GM12878 (cell line): ENCODE measurements around the gene RGSL1. TPM values are rescaled to one million over a fixed set of nuclear protein-coding genes. Genes with fewer than 3 reads are reported as not detected.
A peak's percentile ranks its signal among the peaks of the same experiment; 100 is the strongest.

Experiments used
- ATAC-seq: fragments of 200-7000 bp; cut with Tn5 transposase; 3 replicates; pipeline ENCODE4 v1.9.1; 2020; ENCODE audit warnings: mild to moderate bottlenecking, moderate library complexity
- BruUV-seq: library from RNA; stranded (reverse); fragments of 400-500 nt; replicated peaks from 2 replicates; lab custom pipeline; 2021; lab: Mats Ljungman, UMichigan
- CTCF ChIA-PET: fragments of 300-600 bp; sonication (Branson Sonifier 250); formaldehyde crosslinking; extraction: SDS; loops from one replicate; lab custom pipeline; 2021; ENCODE audit warnings: inconsistent platforms; lab: Yijun Ruan, JAX
- POLR2A ChIA-PET: fragments of 350-600 bp; formaldehyde crosslinking; extraction: SDS; loops from one replicate; lab custom pipeline; 2021; ENCODE audit warnings: inconsistent platforms; lab: Charles Lee
- RAD21 ChIA-PET: fragments of 300-600 bp; sonication (Branson Sonifier 250); formaldehyde crosslinking; loops from one replicate; lab custom pipeline; 2023; ENCODE audit warnings: antibody characterized with exemption; ENCODE audit not compliant: unreplicated experiment; lab: Charles Lee
- SMC1A ChIA-PET: fragments of 300-600 bp; sonication (Branson Sonifier 250); formaldehyde crosslinking; loops from one replicate; lab custom pipeline; 2023; ENCODE audit not compliant: unreplicated experiment, uncharacterized antibody; lab: Charles Lee
- DNase-seq: peaks from one replicate; pipeline ENCODE4 v3.0.0-alpha.2; 2011; ENCODE audit warnings: low read depth, low spot score
- FAIRE-seq: peaks from 3 replicates; lab custom pipeline; 2011; peaks lifted over from hg19 to GRCh38; lab: Jason Lieb, UNC
- H2AFZ ChIP-seq: 2 replicates; pipeline ENCODE4 v1.6.0; 2011; ENCODE audit warnings: low read depth, low read length, control low read depth; ENCODE audit not compliant: control insufficient read depth
- H3K27ac ChIP-seq: 2 replicates; pipeline ENCODE4 v1.5.1; 2011; ENCODE audit warnings: control low read depth; ENCODE audit not compliant: control insufficient read depth, insufficient read depth
- H3K27me3 ChIP-seq, 2 experiments: replicated peaks in 1 of 2; 2 replicates each; pipeline versions ENCODE4 v1.6.0 to v1.6.1; 2011; ENCODE audit warnings: low read length in 1 of 2; ENCODE audit not compliant: control insufficient read depth in 2 of 2, insufficient read depth in 2 of 2
- H3K36me3 ChIP-seq, 2 experiments: 2 replicates each; pipeline ENCODE4 v1.5.1; 2011; ENCODE audit warnings: low read length in 1 of 2; ENCODE audit not compliant: control insufficient read depth in 2 of 2, insufficient read depth in 2 of 2
- H3K4me1 ChIP-seq: 2 replicates; pipeline ENCODE4 v1.6.1; 2011; ENCODE audit warnings: mild to moderate bottlenecking, low read length, moderate library complexity, mixed read lengths; ENCODE audit not compliant: control insufficient read depth, insufficient read depth
- H3K4me2 ChIP-seq: 2 replicates; pipeline ENCODE4 v1.6.0; 2011; ENCODE audit warnings: control low read depth; ENCODE audit not compliant: control insufficient read depth, insufficient read depth
- H3K4me3 ChIP-seq: fragments of 200-600 bp; sonication (generic); 2 replicates; pipeline ENCODE4 v1.5.1; 2016
- H3K79me2 ChIP-seq: 2 replicates; pipeline ENCODE4 v1.6.0; 2011; ENCODE audit warnings: low read length; ENCODE audit not compliant: control insufficient read depth, insufficient read depth
- H3K9ac ChIP-seq: 2 replicates; pipeline ENCODE4 v1.8.0; 2011; ENCODE audit warnings: low read length, control low read depth, mixed read lengths; ENCODE audit not compliant: control insufficient read depth, insufficient read depth
- H3K9me3 ChIP-seq: replicated peaks from 3 replicates; pipeline ENCODE4 v1.5.1; 2011; ENCODE audit warnings: mild to moderate bottlenecking, low read length; ENCODE audit not compliant: control insufficient read depth, insufficient read depth
- H4K20me1 ChIP-seq: 2 replicates; pipeline ENCODE4 v1.6.0; 2011; ENCODE audit not compliant: control insufficient read depth, insufficient read depth
- CHD2 ChIP-seq: IDR thresholded peaks from 2 replicates; pipeline ENCODE4 v1.6.1; 2011; ENCODE audit warnings: low read depth, low read length, improper control_type of control experiment, borderline replicate concordance
- EGR1 ChIP-seq, 2 experiments: IDR thresholded peaks; 1 replicate in 1 of 2; 2 replicates in 1 of 2; pipeline ENCODE4 v1.6.1; 2011 to 2012; ENCODE audit warnings: low read depth in 2 of 2, low read length in 2 of 2, borderline replicate concordance in 1 of 2, mild to moderate bottlenecking in 1 of 2, moderate library complexity in 1 of 2
- KDM1A ChIP-seq: fragments of 200-600 bp; sonication (generic); IDR thresholded peaks from 2 replicates; pipeline ENCODE4 v1.6.1; 2016; ENCODE audit warnings: borderline replicate concordance
- MYC ChIP-seq: IDR thresholded peaks from 2 replicates; pipeline ENCODE4 v1.6.1; 2011; ENCODE audit warnings: mild to moderate bottlenecking, low read length, moderate library complexity, inconsistent platforms; ENCODE audit not compliant: insufficient read depth, insufficient replicate concordance, insufficient read length, severe bottlenecking
- NFYA ChIP-seq: IDR thresholded peaks from 2 replicates; pipeline ENCODE4 v1.6.1; 2011; ENCODE audit warnings: low read depth, mild to moderate bottlenecking, low read length, improper control_type of control experiment, borderline replicate concordance
- POLR2AphosphoS2 ChIP-seq: IDR thresholded peaks from 2 replicates; pipeline ENCODE4 v1.6.1; 2011; ENCODE audit warnings: low read depth, mild to moderate bottlenecking, low read length, improper control_type of control experiment, moderate library complexity
- RCOR1 ChIP-seq: conservative IDR thresholded peaks from 2 replicates; pipeline ENCODE4 v1.6.1; 2012; ENCODE audit warnings: low read depth, low read length, improper control_type of control experiment
- SMAD1 ChIP-seq: fragments of 450-650 bp; IDR thresholded peaks from 2 replicates; pipeline ENCODE4 v1.6.1; 2018; ENCODE audit warnings: mild to moderate bottlenecking, low read depth; ENCODE audit not compliant: partially characterized antibody
- SMARCA5 ChIP-seq: fragments of 450-650 bp; IDR thresholded peaks from 2 replicates; pipeline ENCODE4 v1.6.1; 2017; ENCODE audit warnings: mild to moderate bottlenecking
- YBX1 ChIP-seq: fragments of 450-650 bp; IDR thresholded peaks from 2 replicates; pipeline ENCODE4 v1.6.1; 2016; ENCODE audit warnings: antibody characterized with exemption
- ZNF217 ChIP-seq: fragments of 450-650 bp; IDR thresholded peaks from 2 replicates; pipeline ENCODE4 v1.6.1; 2017; ENCODE audit warnings: antibody characterized with exemption, mild to moderate bottlenecking
- ZNF622 ChIP-seq: fragments of 450-650 bp; IDR thresholded peaks from 2 replicates; pipeline ENCODE4 v1.6.1; 2017; ENCODE audit warnings: mild to moderate bottlenecking, inconsistent platforms
- WGBS: methylation state at CpG from one replicate; pipeline ENCODE4 v1.1.6; 2016; ENCODE audit warnings: low lambda C conversion rate; ENCODE audit not compliant: insufficient replicate concordance, insufficient coverage; ENCODE audit errors: missing lambda C conversion rate; 5-methylcytosine and 5-hydroxymethylcytosine counted together
- in situ Hi-C: fragments of 300-500 bp; cut with MboI; formaldehyde crosslinking; loops from 9 replicates; pipeline ENCODE4 v1.14.3; 2018; ENCODE audit warnings: mixed read lengths
- intact Hi-C: fragments of 100-400 bp; cut with micrococcal nuclease; formaldehyde crosslinking; loops from one replicate; pipeline ENCODE4 v1.14.2; 2022; ENCODE audit not compliant: unreplicated experiment
- polyA plus RNA-seq, 11 experiments: library from polyadenylated mRNA; depleted of rRNA in 4 of 11; unstranded in 6 of 11; stranded (reverse) in 5 of 11; fragments of >200 nt; fragmentation: Nextera tagmentation in 4 of 11; fragmentation: Illumina TruSeq in 1 of 11; extraction: Ambion mirVana in 4 of 11; extraction: Trizol in 1 of 11; gene quantifications; 1 replicate in 1 of 11; 2 replicates in 10 of 11; pipeline versions ENCODE4 v1.2.1 to v1.2.3, GENCODE V29; 2011 to 2016; ENCODE audit warnings: inconsistent platforms in 2 of 11, missing spikeins in 2 of 11, low read depth in 1 of 11
- total RNA-seq, 4 experiments: library from RNA; depleted of rRNA in 3 of 4; stranded (reverse); fragments of >200 nt in 3 of 4; fragmentation: Illumina TruSeq in 1 of 4; extraction: Trizol in 1 of 4; gene quantifications; 2 replicates each; pipeline versions ENCODE4 v1.2.1 to v1.2.3, GENCODE V29; 2013 to 2021
- TF ChIP-seq, protein P1 (sequence below): fragments of 450-650 bp; IDR thresholded peaks from 2 replicates; pipeline ENCODE4 v1.6.1; 2016; ENCODE audit warnings: mild to moderate bottlenecking
- TF ChIP-seq, protein P2 (sequence below): fragments of 150-350 bp; IDR thresholded peaks from 2 replicates; pipeline ENCODE4 v1.6.1; 2016; ENCODE audit warnings: low read depth, low read length

RGSL1 gene
- total and polyA plus RNA-seq, 10 of the 15 experiments (the other 5 are each of a cell fraction or from before 2014, with no cell fraction given): 0.05 to 0.28 (median 0.27) TPM; not detected in 5

DNA sequence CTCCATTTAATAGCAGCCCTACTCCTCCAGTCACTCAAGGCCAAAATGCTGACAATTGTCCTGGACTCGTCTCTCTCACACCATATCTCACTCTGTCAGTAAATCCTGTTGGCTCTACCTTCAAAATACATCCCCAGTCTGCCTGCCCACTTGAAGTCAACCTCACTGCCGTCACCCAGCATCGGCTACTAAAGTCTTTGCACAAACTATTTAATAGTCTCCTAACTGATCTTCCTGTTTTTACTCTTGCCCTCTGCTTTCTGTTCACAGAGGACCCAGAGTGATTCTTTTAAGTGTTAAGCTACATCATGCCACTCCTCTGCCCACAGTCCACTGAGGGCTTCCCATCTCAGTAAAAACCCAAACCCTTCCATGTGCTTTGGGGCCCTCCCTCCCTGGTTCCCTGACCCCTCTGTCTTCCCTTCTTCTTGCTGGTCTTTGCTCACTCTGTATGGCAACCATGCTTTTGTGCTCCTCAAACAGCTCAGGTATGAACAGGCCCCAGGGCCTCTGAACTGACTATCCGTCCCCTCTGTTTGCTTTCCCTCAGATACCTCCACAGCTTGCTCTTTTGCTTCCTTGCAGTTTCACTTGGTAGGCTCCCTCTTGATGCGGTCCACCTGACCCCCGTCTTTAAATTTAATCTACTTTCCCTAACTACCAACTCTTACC lies 120.1 kb downstream of the RGSL1 start:
- in situ Hi-C loops: no loop called here
- intact Hi-C loops: no loop called here
- H3K79me2 ChIP-seq: no peaks in the 10 kb centered on the region
- TF ChIP-seq MYC (no peak), EGR1 (IDR thresholded peaks at IDR 0.05; ENCODE audit: borderline replicate concordance in 1 of 2, low read depth in 2 of 2, low read length in 2 of 2) (no peak), KDM1A (no peak), ZNF622 (no peak), POLR2AphosphoS2 (no peak), ZNF217 (no peak), RCOR1 (no peak), SMAD1 (no peak), CHD2 (no peak), YBX1 (no peak), NFYA (no peak), SMARCA5 (no peak)
- TF ChIP-seq, protein P1, sequence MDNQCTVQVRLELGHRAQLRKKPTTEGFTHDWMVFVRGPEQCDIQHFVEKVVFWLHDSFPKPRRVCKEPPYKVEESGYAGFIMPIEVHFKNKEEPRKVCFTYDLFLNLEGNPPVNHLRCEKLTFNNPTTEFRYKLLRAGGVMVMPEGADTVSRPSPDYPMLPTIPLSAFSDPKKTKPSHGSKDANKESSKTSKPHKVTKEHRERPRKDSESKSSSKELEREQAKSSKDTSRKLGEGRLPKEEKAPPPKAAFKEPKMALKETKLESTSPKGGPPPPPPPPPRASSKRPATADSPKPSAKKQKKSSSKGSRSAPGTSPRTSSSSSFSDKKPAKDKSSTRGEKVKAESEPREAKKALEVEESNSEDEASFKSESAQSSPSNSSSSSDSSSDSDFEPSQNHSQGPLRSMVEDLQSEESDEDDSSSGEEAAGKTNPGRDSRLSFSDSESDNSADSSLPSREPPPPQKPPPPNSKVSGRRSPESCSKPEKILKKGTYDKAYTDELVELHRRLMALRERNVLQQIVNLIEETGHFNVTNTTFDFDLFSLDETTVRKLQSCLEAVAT: no peak
- TF ChIP-seq, protein P2, sequence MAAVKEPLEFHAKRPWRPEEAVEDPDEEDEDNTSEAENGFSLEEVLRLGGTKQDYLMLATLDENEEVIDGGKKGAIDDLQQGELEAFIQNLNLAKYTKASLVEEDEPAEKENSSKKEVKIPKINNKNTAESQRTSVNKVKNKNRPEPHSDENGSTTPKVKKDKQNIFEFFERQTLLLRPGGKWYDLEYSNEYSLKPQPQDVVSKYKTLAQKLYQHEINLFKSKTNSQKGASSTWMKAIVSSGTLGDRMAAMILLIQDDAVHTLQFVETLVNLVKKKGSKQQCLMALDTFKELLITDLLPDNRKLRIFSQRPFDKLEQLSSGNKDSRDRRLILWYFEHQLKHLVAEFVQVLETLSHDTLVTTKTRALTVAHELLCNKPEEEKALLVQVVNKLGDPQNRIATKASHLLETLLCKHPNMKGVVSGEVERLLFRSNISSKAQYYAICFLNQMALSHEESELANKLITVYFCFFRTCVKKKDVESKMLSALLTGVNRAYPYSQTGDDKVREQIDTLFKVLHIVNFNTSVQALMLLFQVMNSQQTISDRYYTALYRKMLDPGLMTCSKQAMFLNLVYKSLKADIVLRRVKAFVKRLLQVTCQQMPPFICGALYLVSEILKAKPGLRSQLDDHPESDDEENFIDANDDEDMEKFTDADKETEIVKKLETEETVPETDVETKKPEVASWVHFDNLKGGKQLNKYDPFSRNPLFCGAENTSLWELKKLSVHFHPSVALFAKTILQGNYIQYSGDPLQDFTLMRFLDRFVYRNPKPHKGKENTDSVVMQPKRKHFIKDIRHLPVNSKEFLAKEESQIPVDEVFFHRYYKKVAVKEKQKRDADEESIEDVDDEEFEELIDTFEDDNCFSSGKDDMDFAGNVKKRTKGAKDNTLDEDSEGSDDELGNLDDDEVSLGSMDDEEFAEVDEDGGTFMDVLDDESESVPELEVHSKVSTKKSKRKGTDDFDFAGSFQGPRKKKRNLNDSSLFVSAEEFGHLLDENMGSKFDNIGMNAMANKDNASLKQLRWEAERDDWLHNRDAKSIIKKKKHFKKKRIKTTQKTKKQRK: no peak
- no peak overlapping the region for H3K27ac ChIP-seq
- ChIA-PET CTCF (interaction anchor here (1.0 to 1.4 kb wide), 3 partner anchors 10 to 121 kb away, joined by 4 read pairs; no protein-coding TSS in a partner anchor), RAD21 (no interaction called here), POLR2A (interaction anchor here (2.4 kb wide), 1 partner anchor 18 kb away, joined by 5 read pairs; the partner anchor contains the start of gene RNASEL), SMC1A (interaction anchor here (0.5 kb wide), 1 partner anchor 122 kb away, joined by 3 read pairs; no protein-coding TSS in a partner anchor)
- BruUV-seq: no TSS peak
- no peaks in the 10 kb centered on the region; the same call in 2 of the 3 replicates for H3K9me3 ChIP-seq
- peaks cover 14% of the 10 kb centered on the region for H3K4me1 ChIP-seq
- no peaks in the 10 kb centered on the region; a peak in 1 of 4 replicates for H3K27me3 ChIP-seq
- no peaks in the 10 kb centered on the region for H3K36me3 ChIP-seq
- DNase-seq (no peak), FAIRE-seq (no peak), ATAC-seq (peak; percentile 33)
- 0 out of 2 replicates have a peak overlapping the region, but pooled peaks have one; percentile 9 for H3K4me2 ChIP-seq
- peak overlapping the region; percentile 63 for H2AFZ ChIP-seq
- H3K4me3 ChIP-seq: no peak overlapping the region
- H4K20me1 ChIP-seq: no peaks in the 10 kb centered on the region
- no peak overlapping the region for H3K9ac ChIP-seq
- WGBS: 50% methylated on average over 6 of the region's 6 CpGs
